Measurements from ENCODE around the gene PFKL.

- TF ChIP-seq TAF1 (IDR thresholded peaks at IDR 0.05; ENCODE audit: low read depth, low read length) = no peak
- no peak for TF ChIP-seq POLR2AphosphoS5 (IDR thresholded peaks at IDR 0.05; ENCODE audit: low read depth, low read length)
Measured at GRCh38 chr21:44291078-44291935, 8.5 kb upstream of the PFKL start.

Measured in GM12891 (cell line).